Measurements from ENCODE around the gene DLGAP1. TPM values are rescaled to one million over a fixed set of nuclear protein-coding genes. Genes with fewer than 3 reads are reported as not detected.

DLGAP1 gene
- total and polyA plus RNA-seq, 4 donors: 0.54 to 11.8 (median 3.1) TPM

GRCh38 chr18:3728704-3729437 lies 726.2 kb downstream of the DLGAP1 start:
- Histone ChIP-seq H3K36me3 (ENCODE audit: control insufficient read depth in 4 of 4, insufficient read depth in 4 of 4, low read length in 4 of 4) (no peaks in the 10 kb centered on the region), H3K4me3 (no peak overlapping the region), H3K9ac (ENCODE audit: insufficient read depth in 1 of 2, low read length in 2 of 2) (no peak overlapping the region), H3K27me3 (ENCODE audit: control insufficient read depth in 3 of 3, insufficient read depth in 3 of 3, low read length in 2 of 3) (no peaks in the 10 kb centered on the region), H3K9me3 (ENCODE audit: control insufficient read depth in 4 of 4, insufficient read depth in 3 of 4, low read length in 3 of 4) (no peaks in the 10 kb centered on the region), H3K4me1 (ENCODE audit: control insufficient read depth in 5 of 5, insufficient read depth in 5 of 5, low read length in 5 of 5) (peaks cover 0 to 13% (median under 1%) of the 10 kb centered on the region in 5 donors), H3K27ac (ENCODE audit: low read depth in 1 of 2, low read length in 1 of 2) (no peak overlapping the region)
- DNase-seq: no peak
- TF ChIP-seq, protein P1, sequence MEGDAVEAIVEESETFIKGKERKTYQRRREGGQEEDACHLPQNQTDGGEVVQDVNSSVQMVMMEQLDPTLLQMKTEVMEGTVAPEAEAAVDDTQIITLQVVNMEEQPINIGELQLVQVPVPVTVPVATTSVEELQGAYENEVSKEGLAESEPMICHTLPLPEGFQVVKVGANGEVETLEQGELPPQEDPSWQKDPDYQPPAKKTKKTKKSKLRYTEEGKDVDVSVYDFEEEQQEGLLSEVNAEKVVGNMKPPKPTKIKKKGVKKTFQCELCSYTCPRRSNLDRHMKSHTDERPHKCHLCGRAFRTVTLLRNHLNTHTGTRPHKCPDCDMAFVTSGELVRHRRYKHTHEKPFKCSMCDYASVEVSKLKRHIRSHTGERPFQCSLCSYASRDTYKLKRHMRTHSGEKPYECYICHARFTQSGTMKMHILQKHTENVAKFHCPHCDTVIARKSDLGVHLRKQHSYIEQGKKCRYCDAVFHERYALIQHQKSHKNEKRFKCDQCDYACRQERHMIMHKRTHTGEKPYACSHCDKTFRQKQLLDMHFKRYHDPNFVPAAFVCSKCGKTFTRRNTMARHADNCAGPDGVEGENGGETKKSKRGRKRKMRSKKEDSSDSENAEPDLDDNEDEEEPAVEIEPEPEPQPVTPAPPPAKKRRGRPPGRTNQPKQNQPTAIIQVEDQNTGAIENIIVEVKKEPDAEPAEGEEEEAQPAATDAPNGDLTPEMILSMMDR (IDR thresholded peaks at IDR 0.05; ENCODE audit: control extremely low read depth, extremely low read depth): no peak
- ATAC-seq (ENCODE audit: insufficient read depth, low FRiP score): no peak
- whole genome bisulfite sequencing, 2 donors: 96 to 97% methylated on average over 35 of the region's 35 CpGs

DNA sequence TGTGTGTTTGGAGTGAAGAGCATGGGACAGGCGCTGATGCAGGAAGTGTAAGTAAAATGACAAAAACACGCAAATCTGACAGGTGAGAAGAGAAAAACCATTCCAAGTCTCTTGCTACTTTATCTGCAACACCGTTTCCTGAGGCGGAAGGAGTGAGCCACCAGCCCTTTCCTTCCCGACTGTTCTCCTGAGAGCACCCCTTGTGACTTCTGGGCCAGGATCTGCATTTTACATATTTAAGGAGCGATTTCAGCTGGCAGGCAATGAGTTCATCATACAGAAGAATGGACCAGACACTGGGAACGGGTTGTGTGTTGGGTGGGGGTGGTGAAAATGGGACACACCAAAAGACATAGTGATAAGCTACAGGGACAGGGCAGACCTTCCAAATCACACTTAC lies 727.8 kb downstream of the DLGAP1 start:
- TF ChIP-seq, protein P1 (IDR thresholded peaks at IDR 0.05; ENCODE audit: control extremely low read depth, extremely low read depth): no peak
- DNase-seq (no peak), ATAC-seq (ENCODE audit: insufficient read depth, low FRiP score) (no peak)
- no peak overlapping the region for H3K9ac ChIP-seq (ENCODE audit: insufficient read depth in 1 of 2, low read length in 2 of 2)
- no peak overlapping the region for H3K27ac ChIP-seq (ENCODE audit: low read depth in 1 of 2, low read length in 1 of 2)
- H3K36me3 ChIP-seq (ENCODE audit: control insufficient read depth in 4 of 4, insufficient read depth in 4 of 4, low read length in 4 of 4): no peaks in the 10 kb centered on the region
- 67 to 79% methylated on average over 7 of the region's 7 CpGs for WGBS, 2 donors
- H3K4me1 ChIP-seq (ENCODE audit: control insufficient read depth in 5 of 5, insufficient read depth in 5 of 5, low read length in 5 of 5): peaks cover 0 to 29% (median 8%) of the 10 kb centered on the region in 5 donors
- H3K9me3 ChIP-seq (ENCODE audit: control insufficient read depth in 4 of 4, insufficient read depth in 3 of 4, low read length in 3 of 4): no peaks in the 10 kb centered on the region
- no peaks in the 10 kb centered on the region for H3K27me3 ChIP-seq (ENCODE audit: control insufficient read depth in 3 of 3, insufficient read depth in 3 of 3, low read length in 2 of 3)
- no peak overlapping the region for H3K4me3 ChIP-seq

DNA sequence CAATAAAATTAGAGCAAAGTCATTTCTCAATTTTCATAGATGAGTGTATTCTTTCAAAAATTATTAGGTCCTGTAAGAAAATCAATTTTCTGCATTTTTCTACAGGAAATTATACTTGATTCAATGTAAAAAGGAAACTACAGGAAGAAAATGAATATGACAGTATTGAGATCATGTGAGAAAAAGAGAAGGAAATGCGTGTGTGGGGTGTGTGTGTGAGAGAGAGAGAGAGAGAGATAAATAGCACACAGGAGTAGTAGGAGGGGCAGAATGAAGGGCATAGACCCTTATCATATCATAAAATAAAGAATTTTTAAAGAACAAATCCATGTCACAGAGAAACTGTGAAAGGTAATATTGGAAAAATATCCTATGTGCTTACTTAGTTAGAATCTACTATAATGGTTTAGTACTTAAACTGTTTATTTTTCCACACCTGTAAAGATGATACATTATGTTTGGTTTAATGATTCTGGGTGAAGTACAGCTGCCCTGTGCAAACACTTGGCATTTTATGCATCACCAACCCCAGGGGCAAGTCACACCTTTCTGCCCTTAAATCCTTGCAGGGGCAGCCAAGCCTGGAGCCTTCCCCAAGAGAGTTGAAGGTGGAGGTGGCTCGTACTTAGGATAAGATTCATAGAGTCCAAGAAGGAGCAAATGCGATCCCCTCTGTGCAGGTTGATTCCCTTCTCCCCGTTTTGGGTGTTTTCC lies 728.7 kb downstream of the DLGAP1 start:
- H3K4me1 ChIP-seq (ENCODE audit: control insufficient read depth in 5 of 5, insufficient read depth in 5 of 5, low read length in 5 of 5): peaks cover 0 to 38% (median 10%) of the 10 kb centered on the region in 5 donors
- H3K27ac ChIP-seq (ENCODE audit: low read depth in 1 of 2, low read length in 1 of 2): no peak overlapping the region
- 68 to 78% methylated on average over 4 of the region's 4 CpGs for WGBS, 2 donors
- TF ChIP-seq, protein P1 (IDR thresholded peaks at IDR 0.05; ENCODE audit: control extremely low read depth, extremely low read depth): no peak
- H3K36me3 ChIP-seq (ENCODE audit: control insufficient read depth in 4 of 4, insufficient read depth in 4 of 4, low read length in 4 of 4): no peaks in the 10 kb centered on the region
- no peak for DNase-seq
- H3K9ac ChIP-seq (ENCODE audit: insufficient read depth in 1 of 2, low read length in 2 of 2): no peak overlapping the region
- H3K9me3 ChIP-seq (ENCODE audit: control insufficient read depth in 4 of 4, insufficient read depth in 3 of 4, low read length in 3 of 4): no peaks in the 10 kb centered on the region
- H3K27me3 ChIP-seq (ENCODE audit: control insufficient read depth in 3 of 3, insufficient read depth in 3 of 3, low read length in 2 of 3): no peaks in the 10 kb centered on the region
- no peak for ATAC-seq (ENCODE audit: insufficient read depth, low FRiP score)
- H3K4me3 ChIP-seq: no peak overlapping the region

Data from lung (tissue), 12 donors.